ENCODE results near the gene UTP14A. TPM values are rescaled to one million over a fixed set of nuclear protein-coding genes. Genes with fewer than 3 reads are reported as not detected.

Gene UTP14A
- total and polyA plus RNA-seq, 2 donors (not counting 3 experiments of a cell fraction or from before 2014, with no cell fraction given), result 6.5 to 27.7 TPM

DNA sequence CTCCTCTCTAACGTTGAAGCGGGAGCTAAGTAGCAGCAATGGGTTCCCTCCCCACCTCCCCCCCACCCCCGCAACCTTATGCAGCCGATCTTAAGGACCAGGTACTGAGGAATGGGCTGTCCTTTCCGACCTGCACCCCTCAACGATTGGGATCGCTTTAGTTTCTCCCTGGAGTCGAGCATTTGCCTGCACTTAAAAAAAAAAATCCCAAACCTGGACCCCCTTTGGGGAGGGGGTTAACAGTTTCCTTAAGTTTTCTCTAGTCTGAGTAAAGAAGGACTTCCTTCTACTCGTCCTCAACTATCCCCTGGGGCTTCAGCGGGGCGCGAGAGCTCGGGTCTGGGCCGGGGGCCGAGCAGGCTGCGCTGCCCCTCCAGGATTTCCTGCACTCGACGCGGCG lies 50.8 kb downstream of the UTP14A start:
- intact Hi-C loops (cut with micrococcal nuclease), result loop anchor here (2.0 kb wide), 1 partner anchor 24 kb away; no protein-coding TSS in a partner anchor
- no TSS peak for BruUV-seq (replicated peaks)
- no peaks in the 10 kb centered on the region for H3K36me3 ChIP-seq (ENCODE audit: control insufficient read depth in 2 of 2, extremely low read depth in 1 of 2, insufficient read depth in 2 of 2, low read length in 2 of 2)
- H3K27me3 ChIP-seq (ENCODE audit: control insufficient read depth in 2 of 2, insufficient read depth in 2 of 2, low read length in 2 of 2), result no peaks in the 10 kb centered on the region
- H3K27ac ChIP-seq (ENCODE audit: insufficient read depth, low read depth, low read length), result no peak overlapping the region
- no peaks in the 10 kb centered on the region for H4K20me1 ChIP-seq (replicated peaks; ENCODE audit: control insufficient read depth, extremely low read depth, insufficient read depth, low read length)
- no peak overlapping the region for H3K4me2 ChIP-seq (ENCODE audit: insufficient read depth, low read length)
- peak overlapping the region in 1 of 3 experiments; percentile 6 for H3K4me3 ChIP-seq (replicated peaks in 1 of 3; ENCODE audit: insufficient read depth in 1 of 3, low read depth in 1 of 3, low read length in 3 of 3)
- H3K79me2 ChIP-seq (ENCODE audit: control insufficient read depth, insufficient read depth, low read length), result no peaks in the 10 kb centered on the region
- POLR2A ChIA-PET, result interaction anchor here (1.2 kb wide), 1 partner anchor 104 kb away, joined by 3 read pairs; no protein-coding TSS in a partner anchor
- H2AFZ ChIP-seq (ENCODE audit: low read depth, low read length), result no peak overlapping the region
- no peaks in the 10 kb centered on the region for H3K9me1 ChIP-seq (replicated peaks; ENCODE audit: control insufficient read depth, extremely low read depth, insufficient read depth, low read length)
- TF ChIP-seq JUN (IDR thresholded peaks at IDR 0.05; ENCODE audit: borderline replicate concordance, insufficient read depth, insufficient read length, low read depth) (no peak), POLR2AphosphoS5 (IDR thresholded peaks at IDR 0.05; ENCODE audit: insufficient read depth, low read depth, low read length) (no peak), POLR2A (IDR thresholded peaks at IDR 0.05; ENCODE audit: low read depth, low read length) (no peak), GATA2 (IDR thresholded peaks at IDR 0.05; ENCODE audit: insufficient read depth, insufficient read length, low read depth, low read length) (no peak), MYC (IDR thresholded peaks at IDR 0.05; ENCODE audit: low read depth, low read length) (no peak), FOS (IDR thresholded peaks at IDR 0.05; ENCODE audit: borderline replicate concordance, insufficient read depth, low read length) (no peak), EZH2 (IDR thresholded peaks at IDR 0.05; ENCODE audit: borderline replicate concordance, low read depth, low read length, severe bottlenecking) (no peak)
- TF ChIP-seq, protein P1, sequence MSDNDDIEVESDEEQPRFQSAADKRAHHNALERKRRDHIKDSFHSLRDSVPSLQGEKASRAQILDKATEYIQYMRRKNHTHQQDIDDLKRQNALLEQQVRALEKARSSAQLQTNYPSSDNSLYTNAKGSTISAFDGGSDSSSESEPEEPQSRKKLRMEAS (IDR thresholded peaks at IDR 0.05; ENCODE audit: insufficient read depth, insufficient read length), result no peak
- TF ChIP-seq, protein P2, sequence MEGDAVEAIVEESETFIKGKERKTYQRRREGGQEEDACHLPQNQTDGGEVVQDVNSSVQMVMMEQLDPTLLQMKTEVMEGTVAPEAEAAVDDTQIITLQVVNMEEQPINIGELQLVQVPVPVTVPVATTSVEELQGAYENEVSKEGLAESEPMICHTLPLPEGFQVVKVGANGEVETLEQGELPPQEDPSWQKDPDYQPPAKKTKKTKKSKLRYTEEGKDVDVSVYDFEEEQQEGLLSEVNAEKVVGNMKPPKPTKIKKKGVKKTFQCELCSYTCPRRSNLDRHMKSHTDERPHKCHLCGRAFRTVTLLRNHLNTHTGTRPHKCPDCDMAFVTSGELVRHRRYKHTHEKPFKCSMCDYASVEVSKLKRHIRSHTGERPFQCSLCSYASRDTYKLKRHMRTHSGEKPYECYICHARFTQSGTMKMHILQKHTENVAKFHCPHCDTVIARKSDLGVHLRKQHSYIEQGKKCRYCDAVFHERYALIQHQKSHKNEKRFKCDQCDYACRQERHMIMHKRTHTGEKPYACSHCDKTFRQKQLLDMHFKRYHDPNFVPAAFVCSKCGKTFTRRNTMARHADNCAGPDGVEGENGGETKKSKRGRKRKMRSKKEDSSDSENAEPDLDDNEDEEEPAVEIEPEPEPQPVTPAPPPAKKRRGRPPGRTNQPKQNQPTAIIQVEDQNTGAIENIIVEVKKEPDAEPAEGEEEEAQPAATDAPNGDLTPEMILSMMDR (IDR thresholded peaks at IDR 0.05; ENCODE audit: extremely low read depth in 1 of 2, insufficient read depth in 1 of 2, low read depth in 1 of 2, low read length in 2 of 2), result no peak
- H3K4me1 ChIP-seq (ENCODE audit: control insufficient read depth, extremely low read depth, insufficient read depth, low read length), result peaks cover 9% of the 10 kb centered on the region
- FAIRE-seq (no peak), DNase-seq (ENCODE audit: low read depth, low spot score) (no peak)
- no peak overlapping the region for H3K9ac ChIP-seq (replicated peaks; ENCODE audit: extremely low read depth, insufficient read depth, low read length)
- dilution Hi-C loops (cut with MboI; ENCODE audit: extremely low pct_ligation_motif_present, low sequenced_read_pairs), result no loop called here
- H3K9me3 ChIP-seq (replicated peaks; ENCODE audit: control insufficient read depth, insufficient read depth, low read length), result no peaks in the 10 kb centered on the region
- CTCF ChIA-PET, result no interaction called here

All from endothelial cell of umbilical vein (primary cell).